GM23338 (cell line): Measurements from ENCODE around the gene PIK3IP1. TPM values are rescaled to one million over a fixed set of nuclear protein-coding genes. Genes with fewer than 3 reads are reported as not detected.
A peak's percentile ranks its signal among the peaks of the same experiment; 100 is the strongest.

Experiments used
- ATAC-seq: fragments of 200-7000 bp; cut with Tn5 transposase; 3 replicates; pipeline ENCODE4 v1.9.1; 2020
- DNase-seq: peaks from one replicate; pipeline ENCODE4 v3.0.0-alpha.2; 2015; ENCODE audit warnings: low spot score
- H2AFZ ChIP-seq: fragments of 200-600 bp; sonication (generic); 2 replicates; pipeline ENCODE4 v1.8.0; 2016; ENCODE audit warnings: antibody characterized with exemption, mild to moderate bottlenecking, moderate library complexity
- H3F3A ChIP-seq: fragments of 200-600 bp; sonication (generic); replicated peaks from 2 replicates; pipeline ENCODE4 v1.8.0; 2017; ENCODE audit warnings: antibody characterized with exemption, mixed run types, low read depth
- H3K27ac ChIP-seq: fragments of 200-600 bp; sonication (generic); 2 replicates; pipeline ENCODE4 v1.6.1; 2016; ENCODE audit warnings: low read depth
- H3K27me3 ChIP-seq: fragments of 200-600 bp; sonication (generic); 2 replicates; pipeline ENCODE4 v1.8.0; 2016; ENCODE audit warnings: mild to moderate bottlenecking, mixed run types, moderate library complexity; ENCODE audit not compliant: insufficient read depth
- H3K36me3 ChIP-seq: fragments of 200-600 bp; sonication (generic); 2 replicates; pipeline ENCODE4 v1.8.0; 2016; ENCODE audit warnings: mild to moderate bottlenecking; ENCODE audit not compliant: insufficient read depth
- H3K4me1 ChIP-seq: fragments of 200-600 bp; sonication (generic); 2 replicates; pipeline ENCODE4 v1.8.0; 2016; ENCODE audit warnings: mild to moderate bottlenecking, moderate library complexity; ENCODE audit not compliant: insufficient read depth
- H3K4me2 ChIP-seq: fragments of 200-600 bp; sonication (generic); 2 replicates; pipeline ENCODE4 v1.7.1; 2017; ENCODE audit warnings: mixed run types
- H3K4me3 ChIP-seq: fragments of 200-600 bp; sonication (generic); 2 replicates; pipeline ENCODE4 v1.6.1; 2016; ENCODE audit warnings: mixed run types
- H3K79me2 ChIP-seq: fragments of 200-600 bp; sonication (generic); replicated peaks from 2 replicates; pipeline ENCODE4 v1.8.0; 2017; ENCODE audit warnings: mild to moderate bottlenecking; ENCODE audit not compliant: insufficient read depth
- H3K9me2 ChIP-seq: fragments of 200-600 bp; sonication (generic); 2 replicates; pipeline ENCODE4 v1.8.0; 2017; ENCODE audit not compliant: insufficient read depth
- H4K20me1 ChIP-seq: fragments of 200-600 bp; sonication (generic); replicated peaks from 2 replicates; pipeline ENCODE4 v1.8.0; 2017; ENCODE audit warnings: mild to moderate bottlenecking; ENCODE audit not compliant: insufficient read depth
- H3K27ac Mint-ChIP-seq: 2 replicates; pipeline ENCODE4 v1.8.0; 2020; ENCODE audit warnings: inconsistent platforms, mild to moderate bottlenecking, moderate library complexity, mixed read lengths
- H3K27me3 Mint-ChIP-seq: 3 replicates; pipeline ENCODE4 v1.8.0; 2022; ENCODE audit warnings: low read depth, mild to moderate bottlenecking, moderate library complexity, mixed read lengths, inconsistent platforms; ENCODE audit not compliant: insufficient read depth, poor library complexity
- H3K36me3 Mint-ChIP-seq: 3 replicates; pipeline ENCODE4 v1.8.0; 2021; ENCODE audit warnings: low read depth, mild to moderate bottlenecking, inconsistent platforms, moderate library complexity, mixed read lengths
- H3K4me1 Mint-ChIP-seq: 3 replicates; pipeline ENCODE4 v1.8.0; 2020; ENCODE audit warnings: mild to moderate bottlenecking, inconsistent platforms, mixed read lengths
- H3K4me3 Mint-ChIP-seq: 3 replicates; pipeline ENCODE4 v1.8.0; 2021; ENCODE audit warnings: moderate library complexity, mild to moderate bottlenecking, inconsistent platforms, mixed read lengths
- H3K9me3 Mint-ChIP-seq: 3 replicates; pipeline ENCODE4 v1.8.0; 2020; ENCODE audit warnings: moderate library complexity, mild to moderate bottlenecking, inconsistent platforms, mixed read lengths
- CREB1 ChIP-seq: fragments of 250-450 bp; sonication (Bioruptor Pico); IDR thresholded peaks from 2 replicates; pipeline ENCODE4 v1.5.0; 2020; ENCODE audit warnings: low read depth, mild to moderate bottlenecking, moderate library complexity
- CTCF ChIP-seq, 2 experiments: fragments of 200-600 bp in 1 of 2; sonication (generic) in 1 of 2; conservative IDR thresholded peaks; 2 replicates each; pipeline versions ENCODE4 v1.5.1 to v1.6.1; 2016 to 2017; ENCODE audit warnings: antibody characterized with exemption in 2 of 2, low read depth in 2 of 2, mild to moderate bottlenecking in 2 of 2, moderate library complexity in 1 of 2
- ETS1 ChIP-seq: IDR thresholded peaks from 2 replicates; pipeline ENCODE4 v1.6.1; 2016; ENCODE audit warnings: antibody characterized with exemption
- EZH2 ChIP-seq: fragments of 200-600 bp; sonication (generic); IDR thresholded peaks from one replicate; pipeline ENCODE4 v1.8.0; 2017; ENCODE audit warnings: antibody characterized with exemption, mild to moderate bottlenecking, low read depth; ENCODE audit not compliant: unreplicated experiment
- EZH2phosphoT487 ChIP-seq: fragments of 200-600 bp; sonication (generic); IDR thresholded peaks from one replicate; pipeline ENCODE4 v1.8.1; 2018; ENCODE audit warnings: antibody characterized with exemption; ENCODE audit not compliant: unreplicated experiment
- JUNB ChIP-seq: IDR thresholded peaks from one replicate; pipeline ENCODE4 v1.6.1; 2016; ENCODE audit warnings: antibody characterized with exemption; ENCODE audit not compliant: unreplicated experiment
- NANOG ChIP-seq: IDR thresholded peaks from 2 replicates; pipeline ENCODE4 v1.6.1; 2016; ENCODE audit warnings: antibody characterized with exemption, borderline replicate concordance
- POLR2AphosphoS5 ChIP-seq: IDR thresholded peaks from 2 replicates; pipeline ENCODE4 v1.6.1; 2016; ENCODE audit warnings: antibody characterized with exemption, low read depth
- STAT1 ChIP-seq: IDR thresholded peaks from one replicate; pipeline ENCODE4 v1.6.1; 2016; ENCODE audit warnings: antibody characterized with exemption; ENCODE audit not compliant: unreplicated experiment
- ZNF114 ChIP-seq: fragments of 250-450 bp; sonication (Bioruptor Pico); IDR thresholded peaks from 2 replicates; pipeline ENCODE4 v1.5.0; 2020; ENCODE audit warnings: mild to moderate bottlenecking, moderate library complexity
- ZNF331 ChIP-seq: fragments of 250-450 bp; sonication (Bioruptor Pico); IDR thresholded peaks from 2 replicates; pipeline ENCODE4 v1.5.0; 2020; ENCODE audit warnings: low read depth, mild to moderate bottlenecking, moderate library complexity
- polyA plus RNA-seq: library from polyadenylated mRNA; unstranded; fragments of >200 nt; fragmentation: Nextera tagmentation; extraction: Ambion mirVana; gene quantifications from 2 replicates; pipeline ENCODE4 v1.2.1, GENCODE V29; 2016
- total RNA-seq: library from RNA; depleted of rRNA; stranded (reverse); fragments of >200 nt; shearing (Covaris generic); gene quantifications from 2 replicates; pipeline ENCODE4 v1.2.3, GENCODE V29; 2014
- TF ChIP-seq, protein P1 (sequence below): fragments of 250-450 bp; sonication (Bioruptor Pico); IDR thresholded peaks from 2 replicates; pipeline ENCODE4 v1.5.0; 2020; ENCODE audit warnings: mild to moderate bottlenecking, moderate library complexity
- TF ChIP-seq, protein P2 (sequence below): IDR thresholded peaks from one replicate; pipeline ENCODE4 v1.6.1; 2018; ENCODE audit warnings: antibody characterized with exemption; ENCODE audit not compliant: unreplicated experiment

Gene PIK3IP1
- total and polyA plus RNA-seq, 2 experiments from 2014 or later: 1.1 to 2.2 TPM

- Mint-ChIP-seq H3K9me3 (no peaks in the 10 kb centered on the region), H3K4me1 (peaks cover 33% of the 10 kb centered on the region), H3K27ac (peak overlapping the region; percentile 92), H3K36me3 (peaks cover 4% of the 10 kb centered on the region; the same call in 2 of the 3 replicates), H3K27me3 (peaks cover 3% of the 10 kb centered on the region), H3K4me3 (peak overlapping the region; percentile 62)
- Histone ChIP-seq H3K36me3 (no peaks in the 10 kb centered on the region), H3K27me3 (no peaks in the 10 kb centered on the region), H3K79me2 (peaks cover 8% of the 10 kb centered on the region; the same call in 1 of the 2 replicates), H3F3A (peaks cover 3% of the 10 kb centered on the region; the same call in 1 of the 2 replicates), H3K4me1 (peaks cover 26% of the 10 kb centered on the region; the same call in 1 of the 2 replicates), H4K20me1 (peaks cover 12% of the 10 kb centered on the region), H2AFZ (no peak overlapping the region), H3K9me2 (0 out of 2 replicates have a peak, but pooled peaks cover 7% of the 10 kb centered on the region), H3K27ac (peak overlapping the region; percentile 7), H3K4me3 (peak overlapping the region; percentile 34; the same call in 1 of the 2 replicates), H3K4me2 (peak overlapping the region; percentile 63; the same call in 1 of the 2 replicates)
- DNase-seq (no peak), ATAC-seq (peak; percentile 26)
- TF ChIP-seq, protein P1, sequence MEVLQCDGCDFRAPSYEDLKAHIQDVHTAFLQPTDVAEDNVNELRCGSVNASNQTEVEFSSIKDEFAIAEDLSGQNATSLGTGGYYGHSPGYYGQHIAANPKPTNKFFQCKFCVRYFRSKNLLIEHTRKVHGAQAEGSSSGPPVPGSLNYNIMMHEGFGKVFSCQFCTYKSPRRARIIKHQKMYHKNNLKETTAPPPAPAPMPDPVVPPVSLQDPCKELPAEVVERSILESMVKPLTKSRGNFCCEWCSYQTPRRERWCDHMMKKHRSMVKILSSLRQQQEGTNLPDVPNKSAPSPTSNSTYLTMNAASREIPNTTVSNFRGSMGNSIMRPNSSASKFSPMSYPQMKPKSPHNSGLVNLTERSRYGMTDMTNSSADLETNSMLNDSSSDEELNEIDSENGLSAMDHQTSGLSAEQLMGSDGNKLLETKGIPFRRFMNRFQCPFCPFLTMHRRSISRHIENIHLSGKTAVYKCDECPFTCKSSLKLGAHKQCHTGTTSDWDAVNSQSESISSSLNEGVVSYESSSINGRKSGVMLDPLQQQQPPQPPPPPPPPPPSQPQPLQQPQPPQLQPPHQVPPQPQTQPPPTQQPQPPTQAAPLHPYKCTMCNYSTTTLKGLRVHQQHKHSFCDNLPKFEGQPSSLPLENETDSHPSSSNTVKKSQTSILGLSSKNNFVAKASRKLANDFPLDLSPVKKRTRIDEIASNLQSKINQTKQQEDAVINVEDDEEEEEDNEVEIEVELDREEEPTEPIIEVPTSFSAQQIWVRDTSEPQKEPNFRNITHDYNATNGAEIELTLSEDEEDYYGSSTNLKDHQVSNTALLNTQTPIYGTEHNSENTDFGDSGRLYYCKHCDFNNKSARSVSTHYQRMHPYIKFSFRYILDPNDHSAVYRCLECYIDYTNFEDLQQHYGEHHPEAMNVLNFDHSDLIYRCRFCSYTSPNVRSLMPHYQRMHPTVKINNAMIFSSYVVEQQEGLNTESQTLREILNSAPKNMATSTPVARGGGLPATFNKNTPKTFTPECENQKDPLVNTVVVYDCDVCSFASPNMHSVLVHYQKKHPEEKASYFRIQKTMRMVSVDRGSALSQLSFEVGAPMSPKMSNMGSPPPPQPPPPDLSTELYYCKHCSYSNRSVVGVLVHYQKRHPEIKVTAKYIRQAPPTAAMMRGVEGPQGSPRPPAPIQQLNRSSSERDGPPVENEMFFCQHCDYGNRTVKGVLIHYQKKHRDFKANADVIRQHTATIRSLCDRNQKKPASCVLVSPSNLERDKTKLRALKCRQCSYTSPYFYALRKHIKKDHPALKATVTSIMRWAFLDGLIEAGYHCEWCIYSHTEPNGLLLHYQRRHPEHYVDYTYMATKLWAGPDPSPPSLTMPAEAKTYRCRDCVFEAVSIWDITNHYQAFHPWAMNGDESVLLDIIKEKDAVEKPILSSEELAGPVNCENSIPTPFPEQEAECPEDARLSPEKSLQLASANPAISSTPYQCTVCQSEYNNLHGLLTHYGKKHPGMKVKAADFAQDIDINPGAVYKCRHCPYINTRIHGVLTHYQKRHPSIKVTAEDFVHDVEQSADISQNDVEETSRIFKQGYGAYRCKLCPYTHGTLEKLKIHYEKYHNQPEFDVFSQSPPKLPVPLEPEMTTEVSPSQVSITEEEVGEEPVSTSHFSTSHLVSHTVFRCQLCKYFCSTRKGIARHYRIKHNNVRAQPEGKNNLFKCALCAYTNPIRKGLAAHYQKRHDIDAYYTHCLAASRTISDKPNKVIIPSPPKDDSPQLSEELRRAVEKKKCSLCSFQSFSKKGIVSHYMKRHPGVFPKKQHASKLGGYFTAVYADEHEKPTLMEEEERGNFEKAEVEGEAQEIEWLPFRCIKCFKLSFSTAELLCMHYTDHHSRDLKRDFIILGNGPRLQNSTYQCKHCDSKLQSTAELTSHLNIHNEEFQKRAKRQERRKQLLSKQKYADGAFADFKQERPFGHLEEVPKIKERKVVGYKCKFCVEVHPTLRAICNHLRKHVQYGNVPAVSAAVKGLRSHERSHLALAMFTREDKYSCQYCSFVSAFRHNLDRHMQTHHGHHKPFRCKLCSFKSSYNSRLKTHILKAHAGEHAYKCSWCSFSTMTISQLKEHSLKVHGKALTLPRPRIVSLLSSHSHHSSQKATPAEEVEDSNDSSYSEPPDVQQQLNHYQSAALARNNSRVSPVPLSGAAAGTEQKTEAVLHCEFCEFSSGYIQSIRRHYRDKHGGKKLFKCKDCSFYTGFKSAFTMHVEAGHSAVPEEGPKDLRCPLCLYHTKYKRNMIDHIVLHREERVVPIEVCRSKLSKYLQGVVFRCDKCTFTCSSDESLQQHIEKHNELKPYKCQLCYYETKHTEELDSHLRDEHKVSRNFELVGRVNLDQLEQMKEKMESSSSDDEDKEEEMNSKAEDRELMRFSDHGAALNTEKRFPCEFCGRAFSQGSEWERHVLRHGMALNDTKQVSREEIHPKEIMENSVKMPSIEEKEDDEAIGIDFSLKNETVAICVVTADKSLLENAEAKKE (CRISPR knock-in tag): no peak
- TF ChIP-seq JUNB (no peak), POLR2AphosphoS5 (no peak), EZH2 (no peak), ZNF114 (CRISPR knock-in tag) (no peak), ETS1 (no peak), CTCF (conservative IDR thresholded peaks at IDR 0.05; ENCODE audit: low read depth in 2 of 2) (no peak), STAT1 (no peak), CREB1 (no peak), NANOG (no peak), ZNF331 (no peak), EZH2phosphoT487 (no peak)
- TF ChIP-seq, protein P2, sequence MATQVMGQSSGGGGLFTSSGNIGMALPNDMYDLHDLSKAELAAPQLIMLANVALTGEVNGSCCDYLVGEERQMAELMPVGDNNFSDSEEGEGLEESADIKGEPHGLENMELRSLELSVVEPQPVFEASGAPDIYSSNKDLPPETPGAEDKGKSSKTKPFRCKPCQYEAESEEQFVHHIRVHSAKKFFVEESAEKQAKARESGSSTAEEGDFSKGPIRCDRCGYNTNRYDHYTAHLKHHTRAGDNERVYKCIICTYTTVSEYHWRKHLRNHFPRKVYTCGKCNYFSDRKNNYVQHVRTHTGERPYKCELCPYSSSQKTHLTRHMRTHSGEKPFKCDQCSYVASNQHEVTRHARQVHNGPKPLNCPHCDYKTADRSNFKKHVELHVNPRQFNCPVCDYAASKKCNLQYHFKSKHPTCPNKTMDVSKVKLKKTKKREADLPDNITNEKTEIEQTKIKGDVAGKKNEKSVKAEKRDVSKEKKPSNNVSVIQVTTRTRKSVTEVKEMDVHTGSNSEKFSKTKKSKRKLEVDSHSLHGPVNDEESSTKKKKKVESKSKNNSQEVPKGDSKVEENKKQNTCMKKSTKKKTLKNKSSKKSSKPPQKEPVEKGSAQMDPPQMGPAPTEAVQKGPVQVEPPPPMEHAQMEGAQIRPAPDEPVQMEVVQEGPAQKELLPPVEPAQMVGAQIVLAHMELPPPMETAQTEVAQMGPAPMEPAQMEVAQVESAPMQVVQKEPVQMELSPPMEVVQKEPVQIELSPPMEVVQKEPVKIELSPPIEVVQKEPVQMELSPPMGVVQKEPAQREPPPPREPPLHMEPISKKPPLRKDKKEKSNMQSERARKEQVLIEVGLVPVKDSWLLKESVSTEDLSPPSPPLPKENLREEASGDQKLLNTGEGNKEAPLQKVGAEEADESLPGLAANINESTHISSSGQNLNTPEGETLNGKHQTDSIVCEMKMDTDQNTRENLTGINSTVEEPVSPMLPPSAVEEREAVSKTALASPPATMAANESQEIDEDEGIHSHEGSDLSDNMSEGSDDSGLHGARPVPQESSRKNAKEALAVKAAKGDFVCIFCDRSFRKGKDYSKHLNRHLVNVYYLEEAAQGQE: no peak
These were observed 44.6 kb downstream of the PIK3IP1 start for GRCh38 chr22:31247726-31248125.
